ENCODE measurements around the gene HSP90AB1.

HSP90AB1 gene

DNA sequence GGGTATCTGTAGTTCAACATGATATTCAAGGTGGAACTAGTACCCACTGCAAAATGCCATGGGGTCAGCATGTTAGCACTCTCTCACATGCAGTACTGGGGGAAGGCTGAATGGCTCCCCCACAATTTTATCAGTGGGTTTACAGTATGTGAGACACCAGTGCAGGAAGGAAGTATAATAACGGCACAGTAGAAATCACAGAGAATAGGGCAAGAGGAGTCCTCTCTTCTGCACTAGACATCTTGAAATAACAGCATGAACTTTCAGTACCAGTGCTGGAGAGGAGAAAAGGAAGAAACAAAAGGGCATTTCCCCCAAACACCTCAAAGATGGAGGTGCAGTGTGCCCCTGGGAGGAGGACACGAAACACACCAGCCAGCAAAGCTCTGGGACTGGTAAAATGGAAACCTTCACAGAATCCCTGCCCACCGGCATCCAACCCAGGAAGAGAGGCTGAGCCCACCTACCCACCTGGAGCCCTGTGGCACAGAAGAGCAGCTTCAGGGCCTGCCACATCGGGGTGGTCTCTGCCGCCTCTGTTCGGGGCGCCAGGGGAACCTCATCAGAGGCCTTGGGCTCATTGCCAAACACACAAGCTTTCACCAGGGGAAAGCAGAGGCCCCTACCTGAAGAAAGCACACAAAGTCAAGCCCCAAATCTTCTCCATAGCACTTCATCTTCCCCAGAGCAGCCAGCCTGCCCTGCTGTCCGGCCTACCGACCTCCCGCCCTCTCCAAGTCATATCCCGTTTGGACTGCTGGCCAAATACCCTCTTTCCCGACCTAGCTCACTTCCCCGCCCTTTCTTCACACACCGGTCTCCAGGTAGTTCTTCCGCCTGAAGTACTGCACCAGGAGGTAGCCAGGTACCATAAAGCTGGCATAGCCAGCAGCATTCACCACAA, 9.2 kb downstream of the HSP90AB1 start:
- no peak for DNase-seq (ENCODE audit: low spot score)

DNA sequence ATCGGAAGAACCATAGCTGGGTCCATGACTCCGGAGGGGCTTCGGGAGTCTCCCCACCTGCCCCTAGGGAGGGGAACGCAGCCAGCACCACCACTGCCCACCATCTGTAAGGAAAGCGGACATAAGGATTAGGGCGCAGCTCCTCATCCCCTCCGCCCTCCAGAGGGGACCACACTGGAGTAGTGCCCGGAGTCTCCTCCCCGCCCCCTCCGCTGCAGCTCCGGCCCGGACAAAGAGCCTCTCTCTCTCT, 9.8 kb downstream of the HSP90AB1 start:
- DNase-seq (ENCODE audit: low spot score) = no peak

DNA sequence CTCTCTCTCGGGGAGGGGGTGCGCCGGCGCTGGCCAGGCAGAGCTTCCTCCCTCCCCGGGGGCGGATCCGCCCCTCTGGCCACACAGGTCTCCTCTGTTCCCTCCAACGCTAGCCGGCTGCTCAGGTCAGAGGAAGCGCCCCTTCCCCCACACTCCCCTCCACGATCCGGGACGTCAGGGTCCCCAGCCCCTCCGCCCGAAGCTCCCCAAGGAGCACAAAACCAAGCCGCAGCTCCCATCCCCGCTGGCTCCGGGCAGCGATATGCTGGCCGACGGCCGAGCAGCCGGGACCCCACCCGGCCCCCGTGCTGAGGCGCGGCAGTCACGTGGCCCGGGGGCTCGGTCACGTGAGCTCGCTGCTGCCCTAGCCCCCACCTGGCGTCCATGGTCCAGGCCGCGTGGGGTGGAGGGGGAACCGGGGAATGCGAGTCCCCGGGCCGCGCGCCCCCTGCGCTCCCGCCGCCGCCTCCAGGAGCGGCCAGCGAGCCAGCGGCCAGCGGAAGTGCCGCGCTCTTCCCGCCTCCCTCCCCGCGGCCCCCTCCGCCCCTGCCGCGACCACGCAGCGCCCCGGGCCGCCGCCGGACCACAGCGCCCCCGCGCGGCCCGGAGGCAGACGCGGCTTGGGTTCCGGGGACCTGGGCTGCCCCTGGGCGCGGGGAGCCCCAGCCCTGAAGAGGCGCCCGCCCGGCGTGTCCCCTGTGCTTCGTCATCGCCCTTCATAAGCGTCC, 10.3 kb downstream of the HSP90AB1 start, which contains the start of gene SLC35B2:
TSS of gene SLC35B2 (minus strand) at position 504 of the 728 bp plus-strand sequence. CDS start at position 386, 118 bp downstream.
- DNase-seq (ENCODE audit: low spot score) = peak; percentile 82

DNA sequence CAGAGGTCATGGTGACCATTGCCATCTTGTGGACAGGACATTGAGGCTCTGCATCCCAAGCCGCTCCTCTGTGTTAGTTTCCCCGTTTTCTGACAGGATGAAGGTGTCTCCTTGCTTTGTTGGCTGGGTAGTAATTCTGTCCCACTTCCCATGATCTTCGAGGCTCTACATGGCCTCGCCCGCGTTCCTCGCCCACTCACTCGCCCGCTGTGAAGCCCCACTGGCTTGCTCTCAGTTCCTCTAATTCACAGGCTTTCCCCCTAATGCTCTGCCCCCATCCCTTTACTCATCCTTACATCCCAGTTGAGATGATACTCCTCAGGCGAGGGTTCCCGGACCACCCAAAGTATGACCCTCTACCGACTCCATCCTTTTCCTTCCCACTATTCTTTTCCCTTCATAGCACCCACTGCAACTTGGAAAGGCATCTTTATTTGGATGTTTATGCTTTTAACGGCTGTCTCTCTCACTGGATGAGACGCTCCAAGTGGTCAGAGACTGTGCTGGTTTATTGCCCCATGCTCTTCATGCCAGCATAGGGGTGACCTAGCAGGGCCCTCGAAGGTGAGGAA, 10.9 kb downstream of the HSP90AB1 start:
- no peak for DNase-seq (ENCODE audit: low spot score)

DNA sequence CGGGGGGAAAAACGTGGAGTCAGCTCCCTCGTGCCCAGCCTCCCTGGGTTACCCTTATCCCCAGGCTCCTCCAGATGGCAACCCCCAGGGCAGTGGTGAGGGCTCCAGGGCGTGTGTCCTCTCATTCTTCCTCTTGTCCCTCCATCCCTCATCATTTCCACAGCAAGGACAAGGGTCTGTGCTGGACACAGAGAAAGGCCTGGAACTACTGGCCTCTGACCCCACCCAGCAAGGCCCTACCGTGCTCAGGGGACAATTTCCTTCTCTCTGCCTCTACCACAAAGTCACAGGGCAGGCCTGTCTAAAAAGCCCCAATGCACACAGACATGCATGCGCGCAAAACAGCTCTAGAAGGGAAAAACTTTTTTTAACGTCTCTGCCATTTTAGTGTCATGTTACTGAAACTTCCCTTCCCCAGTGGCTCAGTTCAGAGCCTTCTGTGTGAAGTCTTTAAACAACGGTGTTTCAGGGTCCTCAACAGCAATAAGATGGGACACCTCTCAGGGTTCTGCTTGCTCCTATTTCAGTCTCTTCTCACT, 11.5 kb downstream of the HSP90AB1 start:
- DNase-seq (ENCODE audit: low spot score) = no peak

DNA sequence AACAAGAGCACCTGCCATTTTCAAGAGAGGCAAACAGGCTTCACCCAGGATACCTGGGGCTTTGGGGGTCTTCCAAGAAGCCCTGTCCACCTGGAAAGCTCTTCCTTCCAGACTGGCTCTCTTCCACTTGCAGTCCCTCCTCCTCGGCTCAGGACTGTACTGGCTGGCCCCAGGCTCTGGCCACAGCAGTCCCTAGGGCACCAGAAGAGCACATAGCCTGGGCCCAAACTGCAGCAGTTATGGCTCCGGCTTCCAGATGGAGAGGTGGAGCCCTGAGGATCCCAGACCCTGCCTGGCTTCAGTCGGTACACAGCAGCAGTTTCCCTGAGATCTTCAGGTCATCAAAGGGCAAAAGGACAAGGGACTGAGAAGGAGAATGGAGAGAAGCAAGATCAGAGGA, 12.0 kb downstream of the HSP90AB1 start:
- no peak for DNase-seq (ENCODE audit: low spot score)

DNA sequence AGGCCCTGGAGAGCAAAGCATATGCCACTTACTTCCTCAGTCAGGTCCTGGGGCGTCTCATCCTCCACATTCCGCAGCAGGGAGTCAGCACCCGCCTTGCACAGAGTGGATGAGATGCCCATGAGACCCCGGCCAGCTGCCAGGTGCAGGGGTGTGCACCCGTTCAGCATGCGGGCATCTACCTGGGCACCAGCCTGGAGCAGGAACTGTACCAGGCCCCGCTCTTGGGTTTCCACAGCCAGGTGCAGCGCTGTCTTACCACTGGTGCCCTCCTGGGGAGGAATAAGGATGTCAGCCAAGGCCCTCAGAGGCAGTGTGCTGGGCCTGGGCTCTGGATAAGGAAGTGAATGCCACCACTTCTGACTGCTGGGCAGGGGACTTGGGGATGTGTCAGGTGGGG, 13.1 kb downstream of the HSP90AB1 start:
- no peak for DNase-seq (ENCODE audit: low spot score)

DNA sequence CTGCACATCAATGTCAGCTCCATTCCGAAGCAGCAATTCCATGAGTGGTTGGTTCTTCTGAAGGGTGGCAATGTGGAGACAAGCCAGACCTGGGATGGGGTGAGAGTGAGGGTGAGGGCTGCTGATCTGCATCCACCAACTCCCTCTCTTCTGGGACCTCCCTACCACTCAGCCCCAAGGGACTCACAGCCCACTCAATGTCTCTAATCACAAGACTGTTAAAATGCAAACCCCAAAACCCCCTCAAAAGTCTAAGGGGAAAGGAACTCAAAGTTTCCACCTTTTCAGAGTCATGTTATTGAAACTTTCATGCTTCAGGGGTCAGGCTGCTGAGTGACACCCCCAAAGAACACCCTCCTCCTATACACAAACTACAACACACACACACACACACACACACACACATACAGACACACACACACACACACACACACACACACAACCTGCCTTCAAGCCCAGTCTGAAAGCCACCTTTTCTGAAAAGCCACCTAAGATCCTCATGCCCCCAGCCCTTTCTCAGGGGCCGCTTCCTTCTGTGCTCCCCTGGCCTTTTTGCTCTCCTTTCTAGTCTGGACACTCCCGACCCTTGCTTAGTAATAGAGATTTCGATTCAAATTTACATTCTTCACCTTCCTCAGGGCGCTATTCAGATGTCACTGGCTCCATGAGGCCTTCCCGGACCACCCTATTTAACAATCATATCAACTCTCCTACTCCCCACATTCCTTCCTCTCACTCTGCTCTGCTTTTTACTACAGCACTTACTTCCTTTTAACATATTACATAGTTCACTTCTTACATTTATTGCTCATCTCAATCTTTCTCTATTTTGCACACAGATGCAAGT, 13.8 kb downstream of the HSP90AB1 start:
- no peak for DNase-seq (ENCODE audit: low spot score)

DNA sequence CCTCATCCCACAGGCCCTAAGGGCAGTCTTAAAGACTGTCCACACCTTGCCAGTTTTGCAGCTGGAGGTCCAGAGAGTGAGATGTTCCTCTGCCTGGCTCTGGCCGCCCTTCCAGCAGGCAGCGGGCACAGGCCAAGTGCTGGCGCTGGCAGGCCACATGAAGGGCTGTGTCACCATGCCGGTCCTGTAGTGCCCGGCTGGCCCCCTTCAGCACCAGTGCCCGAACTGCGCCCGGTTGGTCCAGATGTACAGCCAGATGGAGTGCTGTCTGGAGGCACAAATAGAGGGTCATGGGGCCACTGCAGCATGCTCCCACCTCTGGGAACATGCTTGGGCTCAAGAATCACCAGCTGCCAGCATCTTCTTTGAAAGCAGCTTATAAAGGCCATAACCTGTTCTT, 14.7 kb downstream of the HSP90AB1 start:
- no peak for DNase-seq (ENCODE audit: low spot score)

DNA sequence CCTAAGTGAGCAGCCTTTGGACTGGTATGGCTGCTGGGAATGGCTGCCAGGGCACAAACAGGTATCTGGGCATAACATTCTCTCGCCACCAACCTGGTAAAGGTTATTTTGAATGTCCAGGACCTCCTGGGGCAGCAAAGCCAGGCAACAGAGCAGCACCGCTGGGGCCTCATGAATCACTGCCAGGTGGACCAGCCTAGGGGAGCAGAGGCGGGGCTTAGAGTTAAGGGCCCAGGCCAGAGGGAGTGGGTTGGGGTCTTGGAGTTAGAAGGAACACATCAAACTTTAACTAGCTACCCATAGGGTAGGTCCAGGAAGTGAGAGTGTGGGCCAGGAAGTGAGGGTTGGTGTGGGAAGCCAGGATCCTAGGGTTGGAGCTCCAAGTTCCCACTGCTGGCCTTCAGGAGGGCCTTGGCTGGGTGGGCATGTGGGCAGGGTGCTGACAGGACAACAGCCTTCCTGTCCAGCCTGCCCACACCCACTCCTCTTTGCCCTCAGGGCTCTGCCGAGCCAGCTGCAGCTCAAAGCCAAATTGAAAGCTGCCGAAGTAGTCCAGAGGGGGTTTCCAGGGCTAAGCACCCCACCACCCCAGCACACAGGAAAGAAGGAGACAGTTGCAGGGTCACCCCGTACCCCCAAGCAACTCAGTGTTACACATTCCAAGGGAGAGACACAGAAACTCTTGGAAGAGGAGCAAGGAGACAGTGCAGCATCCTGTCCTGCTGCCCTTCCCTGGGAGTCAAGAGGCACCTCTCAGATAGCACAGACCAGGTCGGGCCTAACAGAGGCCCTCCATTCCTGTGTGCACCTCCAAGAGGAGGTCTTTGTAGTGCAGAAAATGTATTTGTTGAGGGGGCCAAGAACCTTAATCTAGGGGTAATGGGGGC, 15.8 kb downstream of the HSP90AB1 start:
- DNase-seq (ENCODE audit: low spot score) = no peak

DNA sequence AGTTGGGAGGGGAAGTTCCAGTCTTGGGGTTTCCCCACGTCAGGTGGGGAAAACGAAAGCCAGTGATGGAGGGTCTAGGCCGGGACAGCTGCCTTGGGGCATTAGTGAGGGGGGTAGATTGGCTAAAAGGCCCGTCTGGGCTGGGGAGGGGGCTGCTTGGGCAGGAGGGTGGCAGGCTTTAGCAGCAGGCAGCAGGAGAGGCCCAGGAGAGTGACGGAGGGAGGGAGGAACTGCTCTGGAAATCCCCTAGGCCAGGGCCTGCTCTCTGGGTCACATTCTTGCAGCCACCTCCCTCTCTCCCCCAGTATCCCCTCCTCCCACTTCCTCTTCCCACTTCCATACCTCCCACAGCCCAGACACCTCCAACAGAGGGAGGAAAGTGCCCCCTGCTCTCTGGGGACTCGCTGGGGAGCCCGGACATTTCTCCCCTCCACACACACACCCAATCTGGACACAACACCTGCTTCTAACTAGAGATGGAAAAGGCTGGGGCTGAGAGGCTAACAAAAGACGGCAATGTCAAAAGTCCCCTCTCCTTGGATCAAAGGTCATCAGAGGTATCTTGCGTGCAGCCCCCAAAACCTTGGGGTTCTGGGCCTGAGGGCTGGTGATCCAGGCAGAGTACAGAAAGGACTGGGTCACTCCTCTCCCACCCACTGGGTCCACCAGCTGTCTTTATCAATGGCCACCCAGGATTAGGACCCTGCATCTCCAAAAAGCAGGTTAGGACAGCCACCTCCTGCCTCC, 16.6 kb downstream of the HSP90AB1 start:
- peak; percentile 63 for DNase-seq (ENCODE audit: low spot score)

DNA sequence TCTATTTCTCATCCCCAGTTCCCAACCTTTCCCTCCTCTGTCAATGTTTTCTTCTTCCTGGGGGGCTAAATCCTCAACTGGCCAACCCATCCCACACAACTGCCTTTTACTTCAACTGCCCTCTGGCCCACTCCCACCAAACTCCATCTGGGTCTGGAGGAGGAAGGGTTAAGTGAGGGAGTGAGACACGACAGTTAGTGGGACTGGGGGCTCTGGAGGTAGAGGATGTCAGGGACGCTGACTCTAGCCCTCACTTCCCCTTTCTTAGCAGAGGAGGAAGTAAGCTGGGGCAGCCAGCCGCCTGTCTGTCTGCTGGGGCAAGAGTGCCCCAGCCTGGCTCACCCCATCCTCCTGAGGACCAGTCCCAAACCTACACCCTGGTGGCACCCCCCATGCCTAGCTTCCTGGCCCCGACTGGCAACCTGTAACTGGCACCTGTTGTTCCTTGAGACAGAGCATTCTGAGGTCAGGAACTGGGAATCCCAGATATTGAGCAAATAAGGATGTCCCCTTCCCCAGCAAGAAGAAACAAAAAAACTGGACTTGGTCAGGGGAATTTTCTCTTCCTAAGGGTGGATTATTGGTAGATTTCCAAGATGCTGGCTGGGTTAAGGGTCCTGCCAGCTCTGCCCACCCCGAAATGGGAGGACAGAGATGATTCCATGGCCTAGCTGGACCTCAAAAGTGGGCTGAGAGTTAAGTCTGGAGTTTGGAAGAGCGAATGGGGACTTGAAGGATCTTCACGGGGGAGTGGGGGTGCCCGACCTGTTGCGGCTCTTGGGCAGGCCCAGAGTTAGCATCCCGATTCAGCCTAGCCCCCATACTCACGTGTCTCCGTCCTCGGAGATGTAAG, 17.5 kb downstream of the HSP90AB1 start:
- no peak for DNase-seq (ENCODE audit: low spot score)

DNA sequence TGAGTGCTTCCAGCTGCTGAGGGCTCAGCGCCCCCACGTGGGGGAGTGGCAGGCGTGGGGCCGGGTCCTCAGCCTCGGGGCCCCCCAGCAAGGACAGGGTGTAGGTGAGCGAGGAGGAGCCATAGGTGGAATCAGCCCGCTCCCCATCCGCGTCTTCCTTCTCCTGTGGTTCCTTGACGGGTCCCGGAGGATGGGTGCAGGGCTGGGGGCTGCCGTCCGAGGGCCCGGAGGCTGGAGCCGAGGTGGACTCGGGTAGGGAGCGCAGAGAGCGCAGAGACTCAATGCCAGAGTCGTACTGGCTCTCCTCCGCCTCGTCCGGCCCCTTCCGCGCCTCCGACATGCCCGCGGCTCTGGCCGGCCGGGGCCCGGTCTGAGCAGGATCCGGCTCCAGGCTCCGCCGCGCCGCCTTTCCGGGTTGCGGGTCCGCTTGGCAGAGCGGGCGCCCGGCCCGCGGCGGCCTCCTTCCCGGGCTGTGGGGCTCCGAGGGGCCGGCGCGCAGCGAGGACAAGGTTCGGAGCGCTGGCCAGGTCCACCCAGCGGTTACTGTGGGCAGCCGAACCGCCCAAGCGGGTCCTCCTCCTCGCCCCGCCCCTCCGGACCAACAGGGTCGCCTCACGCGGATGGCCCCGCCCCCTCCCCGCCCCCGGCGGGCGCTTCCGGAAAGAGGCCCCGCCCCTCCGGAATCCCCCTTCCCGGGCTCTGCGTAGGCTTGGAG, 18.3 kb downstream of the HSP90AB1 start, which contains the start of gene NFKBIE:
TSS of gene NFKBIE (minus strand) at position 545 of the 715 bp plus-strand sequence. CDS start at position 340, 205 bp downstream.
- peak; percentile 92 for DNase-seq (ENCODE audit: low spot score)

DNA sequence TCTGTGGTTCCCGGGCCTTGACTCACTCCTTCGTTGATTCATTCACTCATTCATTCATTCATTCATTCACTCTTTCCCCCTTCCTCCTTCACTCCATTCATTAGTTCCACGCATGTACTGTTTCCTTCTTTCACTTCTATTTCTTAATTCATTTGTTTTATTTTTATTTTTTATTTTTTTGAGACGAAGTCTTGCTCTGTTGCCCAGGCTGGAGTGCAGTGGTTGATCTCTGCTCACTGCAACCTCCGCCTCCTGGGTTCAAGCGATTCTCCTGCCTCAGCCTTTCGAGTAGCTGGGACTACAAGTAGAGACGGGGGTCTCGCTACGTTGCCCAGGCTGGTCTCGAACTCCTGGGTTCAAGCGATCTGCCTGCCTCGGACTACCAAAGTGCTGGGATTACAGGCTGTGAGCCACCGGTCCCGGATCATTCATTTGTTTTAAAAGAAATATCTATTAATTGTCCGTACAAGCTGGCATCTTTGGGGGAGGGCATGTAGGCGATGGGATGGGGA, 18.9 kb downstream of the HSP90AB1 start:
- no peak for DNase-seq (ENCODE audit: low spot score)

DNA sequence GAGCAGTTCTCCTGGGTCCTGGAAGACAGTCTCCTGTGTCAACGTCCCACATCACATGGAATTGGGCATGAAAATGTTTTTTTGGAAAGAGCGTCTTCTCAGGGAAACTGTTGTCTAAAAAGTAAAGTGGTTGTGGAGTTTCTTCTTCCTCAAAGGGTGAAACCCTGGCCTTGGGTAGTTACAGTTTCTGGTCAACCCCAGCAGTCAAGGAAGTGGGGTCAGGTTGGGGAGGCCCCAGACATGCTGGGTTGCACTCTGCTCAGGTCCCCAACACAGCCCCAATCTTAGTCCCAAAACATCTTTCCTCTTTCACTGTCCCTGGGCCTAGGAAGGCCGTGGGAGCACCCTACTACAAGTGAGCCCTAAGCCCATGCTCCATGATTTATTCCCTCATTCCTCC, 19.4 kb downstream of the HSP90AB1 start:
- no peak for DNase-seq (ENCODE audit: low spot score)

DNA sequence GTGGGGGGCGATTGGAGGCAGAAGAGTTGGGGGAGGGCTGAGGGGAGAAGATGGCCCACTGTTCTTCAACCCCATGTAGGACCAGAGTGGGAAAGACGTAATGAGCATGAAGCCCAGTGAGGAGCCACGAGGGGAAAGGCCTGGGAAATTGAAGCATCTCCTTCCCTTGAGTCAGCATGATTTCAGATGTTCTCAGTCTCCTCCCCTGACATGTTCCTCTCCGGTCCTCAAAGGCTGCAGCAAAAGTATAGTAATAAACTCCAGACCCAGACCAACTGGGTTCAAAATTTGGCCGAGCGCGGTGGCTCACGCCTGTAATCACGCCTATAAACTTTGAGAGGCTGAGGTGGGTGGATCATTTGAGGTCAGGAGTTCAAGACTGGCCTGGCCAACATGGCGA, 20.4 kb downstream of the HSP90AB1 start:
- DNase-seq (ENCODE audit: low spot score) = no peak

DNA sequence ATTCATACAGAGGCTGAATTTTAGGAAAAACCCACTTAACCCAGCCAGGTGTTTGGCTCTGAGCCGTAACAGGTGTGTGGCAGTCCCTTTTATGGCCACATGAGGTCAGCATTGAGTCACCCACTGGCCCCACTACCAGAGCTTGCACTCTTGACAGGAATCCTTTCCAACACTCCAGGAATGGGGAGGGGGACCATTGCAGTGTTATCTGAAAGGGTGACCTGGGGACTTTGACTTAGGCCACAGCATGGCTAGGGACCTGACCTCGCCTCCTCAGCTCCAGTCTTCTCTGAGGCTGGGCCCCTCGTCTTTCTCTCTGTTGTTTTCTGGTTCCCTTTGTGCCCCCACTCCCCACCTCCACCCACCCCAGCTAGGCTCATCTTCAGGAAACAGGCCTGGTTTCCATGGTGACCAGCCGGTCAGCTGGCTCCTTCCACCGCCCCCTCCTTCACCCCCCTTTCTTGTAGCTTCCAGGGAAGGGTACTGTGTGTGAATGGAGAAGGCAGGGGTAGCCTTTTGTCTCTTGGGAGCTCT, 21.3 kb downstream of the HSP90AB1 start:
- DNase-seq (ENCODE audit: low spot score) = peak; percentile 83

Measured in HuH-7 (cell line).